ENCODE measurements around the gene NF2. TPM values are rescaled to one million over a fixed set of nuclear protein-coding genes. Genes with fewer than 3 reads are reported as not detected.

NF2 gene
- polyA plus RNA-seq, 2 of the 4 experiments (the other 2 are of a cell fraction) = 14.4 to 23.7 TPM

DNA sequence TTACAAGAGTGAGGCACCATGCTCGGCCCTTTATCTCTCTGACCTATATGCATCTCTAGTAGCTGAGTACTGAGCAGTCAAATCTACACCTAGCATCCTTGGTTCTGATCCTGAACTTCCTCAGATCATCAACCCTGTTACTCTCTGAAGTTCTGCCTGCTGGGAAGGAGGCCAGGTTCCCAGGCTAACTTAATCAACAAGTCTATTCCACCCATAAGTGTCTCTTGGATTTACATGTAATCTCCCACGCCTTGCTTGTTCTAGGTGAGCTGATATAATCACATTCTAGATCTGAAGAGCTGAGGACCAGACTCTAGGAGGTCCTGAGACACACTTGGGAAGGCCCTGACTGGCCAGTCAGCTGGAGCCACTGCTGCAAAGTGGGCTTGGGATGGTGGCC lies 138.5 kb downstream of the NF2 start:
- TF ChIP-seq, protein P1, sequence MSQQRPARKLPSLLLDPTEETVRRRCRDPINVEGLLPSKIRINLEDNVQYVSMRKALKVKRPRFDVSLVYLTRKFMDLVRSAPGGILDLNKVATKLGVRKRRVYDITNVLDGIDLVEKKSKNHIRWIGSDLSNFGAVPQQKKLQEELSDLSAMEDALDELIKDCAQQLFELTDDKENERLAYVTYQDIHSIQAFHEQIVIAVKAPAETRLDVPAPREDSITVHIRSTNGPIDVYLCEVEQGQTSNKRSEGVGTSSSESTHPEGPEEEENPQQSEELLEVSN (IDR thresholded peaks at IDR 0.05; ENCODE audit: borderline replicate concordance, low read depth) = no peak
- H3K4me3 ChIP-seq = no peak overlapping the region
- FAIRE-seq = no peak
- ChIA-PET CTCF (no interaction called here), POLR2A (no interaction called here)
- no peaks in the 10 kb centered on the region for H3K9me3 ChIP-seq
- H3K27ac ChIP-seq = no peak overlapping the region
- no peak overlapping the region for H3K4me2 ChIP-seq
- ATAC-seq = no peak
- H3K4me1 ChIP-seq = no peaks in the 10 kb centered on the region
- WGBS (ENCODE audit: missing lambda C conversion rate) = 75% methylated on average over 2 of the region's 2 CpGs
- no peak for DNase-seq (ENCODE audit: low read depth in 1 of 2, low spot score in 1 of 2)

DNA sequence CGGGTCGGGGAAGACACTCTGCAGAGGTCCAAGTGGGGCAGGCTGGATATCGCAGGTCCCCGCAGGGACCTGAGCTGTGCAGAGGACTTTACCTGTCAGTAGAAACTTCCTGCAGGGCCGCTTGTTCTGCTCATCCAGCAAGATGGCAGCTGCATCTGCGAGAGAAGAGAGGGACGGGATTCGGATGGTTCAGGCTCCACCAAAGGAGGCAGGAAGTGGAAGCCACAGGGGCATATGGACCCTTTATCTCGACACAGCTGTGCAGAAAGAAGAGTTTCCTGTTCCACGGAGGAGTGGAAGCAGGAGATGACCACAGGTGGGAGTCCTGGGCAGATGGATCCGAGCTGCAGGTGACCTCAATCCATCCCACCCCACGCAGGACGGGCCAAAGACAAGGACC lies 138.9 kb downstream of the NF2 start:
- ChIA-PET POLR2A (no interaction called here), CTCF (no interaction called here)
- no peak for DNase-seq (ENCODE audit: low read depth in 1 of 2, low spot score in 1 of 2)
- H3K4me3 ChIP-seq = no peak overlapping the region
- H3K4me2 ChIP-seq = no peak overlapping the region
- H3K4me1 ChIP-seq = no peaks in the 10 kb centered on the region
- H3K27ac ChIP-seq = no peak overlapping the region
- no peak for ATAC-seq
- H3K9me3 ChIP-seq = no peaks in the 10 kb centered on the region
- no peak for FAIRE-seq
- TF ChIP-seq ZSCAN20 (CRISPR knock-in tag; IDR thresholded peaks at IDR 0.05) = no peak
- WGBS (ENCODE audit: missing lambda C conversion rate) = 70% methylated on average over 6 of the region's 13 CpGs

DNA sequence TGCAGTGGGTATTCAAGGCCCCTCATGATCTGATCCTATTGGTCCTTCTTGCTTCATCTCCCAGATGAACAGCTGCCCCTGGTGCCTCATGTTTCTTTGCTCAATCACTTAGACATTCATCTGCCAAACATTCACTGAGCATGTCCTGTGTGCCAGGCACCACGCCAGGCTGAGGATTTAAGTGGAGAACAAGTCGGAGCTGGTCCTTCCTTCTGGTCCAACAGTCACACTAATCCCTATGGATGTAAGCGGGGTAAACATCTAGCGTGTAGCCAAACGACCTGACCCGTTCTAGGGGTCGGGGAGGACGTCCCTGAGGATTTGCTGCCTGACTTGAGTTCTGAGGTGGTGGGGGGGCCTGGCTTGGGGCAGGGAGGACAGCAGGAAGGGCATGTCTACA lies 141.5 kb downstream of the NF2 start:
- POLR2A ChIA-PET = no interaction called here
- Histone ChIP-seq H3K4me1 (no peaks in the 10 kb centered on the region), H3K4me3 (no peak overlapping the region), H3K9me3 (no peaks in the 10 kb centered on the region), H3K4me2 (no peak overlapping the region), H3K27ac (no peak overlapping the region)
- TF ChIP-seq RCOR1 (IDR thresholded peaks at IDR 0.05; ENCODE audit: low read depth, low read length) = no peak
- TF ChIP-seq, protein P1 (IDR thresholded peaks at IDR 0.05; ENCODE audit: borderline replicate concordance, low read depth) = no peak
- no peak for TF ChIP-seq MAZ (IDR thresholded peaks at IDR 0.05; ENCODE audit: borderline replicate concordance, low read depth, low read length)
- no peak for TF ChIP-seq RAD21 (conservative IDR thresholded peaks at IDR 0.05 in 1 of 2, IDR thresholded peaks at IDR 0.05 in 1 of 2)
- TF ChIP-seq FOXS1 (CRISPR knock-in tag; IDR thresholded peaks at IDR 0.05) = no peak
- TF ChIP-seq, protein P2, sequence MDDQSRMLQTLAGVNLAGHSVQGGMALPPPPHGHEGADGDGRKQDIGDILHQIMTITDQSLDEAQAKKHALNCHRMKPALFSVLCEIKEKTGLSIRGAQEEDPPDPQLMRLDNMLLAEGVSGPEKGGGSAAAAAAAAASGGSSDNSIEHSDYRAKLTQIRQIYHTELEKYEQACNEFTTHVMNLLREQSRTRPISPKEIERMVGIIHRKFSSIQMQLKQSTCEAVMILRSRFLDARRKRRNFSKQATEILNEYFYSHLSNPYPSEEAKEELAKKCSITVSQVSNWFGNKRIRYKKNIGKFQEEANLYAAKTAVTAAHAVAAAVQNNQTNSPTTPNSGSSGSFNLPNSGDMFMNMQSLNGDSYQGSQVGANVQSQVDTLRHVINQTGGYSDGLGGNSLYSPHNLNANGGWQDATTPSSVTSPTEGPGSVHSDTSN (IDR thresholded peaks at IDR 0.05) = no peak
- TF ChIP-seq, protein P3, sequence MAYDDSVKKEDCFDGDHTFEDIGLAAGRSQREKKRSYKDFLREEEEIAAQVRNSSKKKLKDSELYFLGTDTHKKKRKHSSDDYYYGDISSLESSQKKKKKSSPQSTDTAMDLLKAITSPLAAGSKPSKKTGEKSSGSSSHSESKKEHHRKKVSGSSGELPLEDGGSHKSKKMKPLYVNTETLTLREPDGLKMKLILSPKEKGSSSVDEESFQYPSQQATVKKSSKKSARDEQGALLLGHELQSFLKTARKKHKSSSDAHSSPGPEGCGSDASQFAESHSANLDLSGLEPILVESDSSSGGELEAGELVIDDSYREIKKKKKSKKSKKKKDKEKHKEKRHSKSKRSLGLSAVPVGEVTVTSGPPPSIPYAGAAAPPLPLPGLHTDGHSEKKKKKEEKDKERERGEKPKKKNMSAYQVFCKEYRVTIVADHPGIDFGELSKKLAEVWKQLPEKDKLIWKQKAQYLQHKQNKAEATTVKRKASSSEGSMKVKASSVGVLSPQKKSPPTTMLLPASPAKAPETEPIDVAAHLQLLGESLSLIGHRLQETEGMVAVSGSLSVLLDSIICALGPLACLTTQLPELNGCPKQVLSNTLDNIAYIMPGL (CRISPR knock-in tag; IDR thresholded peaks at IDR 0.05; ENCODE audit: borderline replicate concordance) = no peak
- TF ChIP-seq CHD2 (IDR thresholded peaks at IDR 0.05; ENCODE audit: low read length, partially characterized antibody) = no peak
- ATAC-seq (no peak), DNase-seq (ENCODE audit: low read depth in 1 of 2, low spot score in 1 of 2) (no peak), FAIRE-seq (no peak)
- CTCF ChIA-PET = interaction anchor here (1.0 to 1.1 kb wide), 2 partner anchors 12 to 344 kb away, joined by 3 to 5 read pairs; no protein-coding TSS in a partner anchor
- 68% methylated on average over 8 of the region's 8 CpGs for WGBS (ENCODE audit: missing lambda C conversion rate)

DNA sequence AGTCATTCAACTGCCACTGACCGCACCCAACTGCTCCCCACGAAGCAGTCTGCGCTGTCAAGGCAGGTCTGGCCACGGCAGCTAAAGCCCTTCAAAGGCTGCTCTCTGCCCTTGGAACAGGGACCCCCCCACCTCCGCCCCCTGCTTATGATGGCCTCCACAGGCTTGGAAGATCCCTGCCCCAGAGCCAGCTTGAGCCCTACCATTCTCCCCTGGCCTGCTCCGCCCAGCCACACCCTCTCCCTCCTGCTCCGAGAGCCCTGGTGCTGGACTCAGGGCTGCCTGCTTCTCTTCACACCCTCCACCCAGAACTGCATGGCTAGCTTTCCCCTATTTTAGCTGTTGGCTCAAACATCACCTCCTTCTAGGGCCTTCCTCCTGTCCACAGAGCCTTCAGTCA lies 144.4 kb downstream of the NF2 start:
- Histone ChIP-seq H3K4me1 (no peaks in the 10 kb centered on the region), H3K4me3 (no peak overlapping the region), H3K4me2 (no peak overlapping the region), H3K27ac (no peak overlapping the region), H3K9me3 (no peaks in the 10 kb centered on the region)
- DNase-seq (ENCODE audit: low read depth in 1 of 2, low spot score in 1 of 2) (no peak), FAIRE-seq (no peak), ATAC-seq (no peak)
- WGBS (ENCODE audit: missing lambda C conversion rate) = 100% methylated on average over 2 of the region's 7 CpGs
- TF ChIP-seq RFX5 (IDR thresholded peaks at IDR 0.05) (no peak), POLR2A (IDR thresholded peaks at IDR 0.05; ENCODE audit: low read length) (no peak), EP300 (IDR thresholded peaks at IDR 0.05) (no peak), FOSB (CRISPR knock-in tag; IDR thresholded peaks at IDR 0.05) (no peak), NFE2L2 (conservative IDR thresholded peaks at IDR 0.05; ENCODE audit: low read length) (no peak), KDM5A (IDR thresholded peaks at IDR 0.05) (no peak), MYC (IDR thresholded peaks at IDR 0.05; ENCODE audit: borderline replicate concordance, low read length) (no peak), POLR2AphosphoS2 (conservative IDR thresholded peaks at IDR 0.05; ENCODE audit: low read length) (no peak), HDAC2 (IDR thresholded peaks at IDR 0.05) (no peak), CHD4 (IDR thresholded peaks at IDR 0.05; ENCODE audit: borderline replicate concordance) (no peak), MAFK (IDR thresholded peaks at IDR 0.05; ENCODE audit: partially characterized antibody) (no peak), HOXB5 (CRISPR knock-in tag; IDR thresholded peaks at IDR 0.05) (no peak), KDM1A (IDR thresholded peaks at IDR 0.05; ENCODE audit: low read depth) (no peak), CBX8 (IDR thresholded peaks at IDR 0.05) (no peak)
- TF ChIP-seq, protein P1 (IDR thresholded peaks at IDR 0.05; ENCODE audit: borderline replicate concordance, low read depth) = no peak
- TF ChIP-seq, protein P4, sequence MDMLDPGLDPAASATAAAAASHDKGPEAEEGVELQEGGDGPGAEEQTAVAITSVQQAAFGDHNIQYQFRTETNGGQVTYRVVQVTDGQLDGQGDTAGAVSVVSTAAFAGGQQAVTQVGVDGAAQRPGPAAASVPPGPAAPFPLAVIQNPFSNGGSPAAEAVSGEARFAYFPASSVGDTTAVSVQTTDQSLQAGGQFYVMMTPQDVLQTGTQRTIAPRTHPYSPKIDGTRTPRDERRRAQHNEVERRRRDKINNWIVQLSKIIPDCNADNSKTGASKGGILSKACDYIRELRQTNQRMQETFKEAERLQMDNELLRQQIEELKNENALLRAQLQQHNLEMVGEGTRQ (IDR thresholded peaks at IDR 0.05) = no peak
- ChIA-PET POLR2A (no interaction called here), CTCF (interaction anchor here (0.5 to 1.5 kb wide), 2 partner anchors 11 to 25 kb away, joined by 3 read pairs; no protein-coding TSS in a partner anchor)

Data from A549 (cell line).